Nephron (organoid): ENCODE measurements around the gene PRPF8.
A peak's percentile ranks its signal among the peaks of the same experiment; 100 is the strongest.

Experiments
- H3K27ac Mint-ChIP-seq, 3 experiments: 2 replicates each; pipeline ENCODE4 v1.8.0; 2020; ENCODE audit warnings: mixed read lengths in 3 of 3, mild to moderate bottlenecking in 2 of 3, moderate library complexity in 1 of 3
- H3K27me3 Mint-ChIP-seq: 2 replicates; pipeline ENCODE4 v1.8.0; 2021; ENCODE audit warnings: low read depth, mild to moderate bottlenecking, moderate library complexity, mixed read lengths
- H3K36me3 Mint-ChIP-seq: 2 replicates; pipeline ENCODE4 v1.8.0; 2020; ENCODE audit warnings: low read depth, mixed read lengths
- H3K4me1 Mint-ChIP-seq: 2 replicates; pipeline ENCODE4 v1.8.0; 2020; ENCODE audit warnings: mixed read lengths
- H3K4me3 Mint-ChIP-seq, 3 experiments: 2 replicates each; pipeline ENCODE4 v1.8.0; 2020; ENCODE audit warnings: mild to moderate bottlenecking in 3 of 3, mixed read lengths in 3 of 3, moderate library complexity in 2 of 3
- H3K9me3 Mint-ChIP-seq: 2 replicates; pipeline ENCODE4 v1.8.0; 2020; ENCODE audit warnings: mixed read lengths
- CTCF ChIP-seq, 3 experiments: fragments of 200-600 bp; sonication (generic); IDR thresholded peaks; one replicate each; pipeline ENCODE4 v1.5.0; 2021; ENCODE audit warnings: antibody characterized with exemption in 3 of 3; ENCODE audit not compliant: unreplicated experiment in 3 of 3

Gene PRPF8

DNA sequence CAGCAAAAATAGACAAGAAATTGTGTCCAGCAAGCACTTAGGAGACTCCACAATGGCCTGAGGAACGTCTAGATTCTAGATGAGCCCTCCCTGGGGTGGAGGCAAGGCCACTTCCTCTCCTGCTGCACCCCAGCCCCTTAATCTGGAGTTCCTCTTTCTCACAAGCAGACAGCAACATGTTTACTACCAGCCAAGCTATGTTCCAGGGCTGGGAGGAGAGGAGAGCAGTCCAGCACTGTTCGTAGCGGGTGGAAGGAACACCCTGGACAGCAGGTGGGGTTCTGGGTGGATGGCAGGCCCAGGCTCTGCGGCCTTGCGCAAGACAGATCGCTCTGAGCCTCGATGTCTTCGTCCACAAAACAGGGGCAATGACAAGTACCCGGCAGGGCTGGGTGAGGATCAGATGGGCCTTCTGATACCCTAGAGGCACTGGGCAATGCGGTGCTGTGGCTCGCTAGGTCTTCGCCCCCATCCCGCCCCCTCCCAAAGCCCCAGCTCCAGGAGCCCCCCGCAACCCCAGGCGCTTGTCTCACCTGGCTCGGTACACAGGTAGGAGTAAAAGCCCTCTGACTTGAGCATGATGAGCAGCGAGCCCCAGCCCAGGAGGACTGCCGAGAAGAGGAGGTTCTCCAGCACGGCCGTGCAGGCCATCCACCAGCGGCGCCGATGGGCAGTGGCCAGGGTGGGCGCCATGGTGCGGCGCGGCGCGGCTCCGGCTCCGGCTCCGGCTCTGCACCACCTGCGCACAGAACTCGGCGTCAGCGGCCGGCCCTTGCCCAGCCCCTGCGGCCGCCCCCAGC lies 57.3 kb downstream of the PRPF8 start:
- Mint-ChIP-seq H3K4me1 (peaks cover 21% of the 10 kb centered on the region), H3K36me3 (no peaks in the 10 kb centered on the region), H3K4me3 (peak overlapping the region; percentile 67 to 79 (median 79)), H3K9me3 (no peaks in the 10 kb centered on the region), H3K27me3 (peaks cover 64% of the 10 kb centered on the region), H3K27ac (no peak overlapping the region)
- no peak for TF ChIP-seq CTCF (IDR thresholded peaks at IDR 0.05; ENCODE audit: unreplicated experiment in 3 of 3)

GRCh38 chr17:1626333-1626732 lies 58.3 kb downstream of the PRPF8 start:
- H3K4me1 Mint-ChIP-seq: peaks cover 21% of the 10 kb centered on the region
- H3K4me3 Mint-ChIP-seq: peak overlapping the region; percentile 67 to 79 (median 79)
- H3K36me3 Mint-ChIP-seq: no peaks in the 10 kb centered on the region

GRCh38 chr17:1625581-1625980 lies 59.1 kb downstream of the PRPF8 start:
- Mint-ChIP-seq H3K4me1 (peaks cover 21% of the 10 kb centered on the region), H3K4me3 (peak overlapping the region; percentile 32 to 67 (median 42)), H3K9me3 (no peaks in the 10 kb centered on the region), H3K36me3 (no peaks in the 10 kb centered on the region), H3K27me3 (peaks cover 50% of the 10 kb centered on the region), H3K27ac (peak overlapping the region in 1 of 3 experiments; percentile 41)
- TF ChIP-seq CTCF (IDR thresholded peaks at IDR 0.05; ENCODE audit: unreplicated experiment in 3 of 3): no peak

More at GRCh38 chr17:1626333-1626732, 58.3 kb downstream of the PRPF8 start:
- no peaks in the 10 kb centered on the region for H3K9me3 Mint-ChIP-seq
- peaks cover 54% of the 10 kb centered on the region for H3K27me3 Mint-ChIP-seq
- H3K27ac Mint-ChIP-seq: peak overlapping the region in 2 of 3 experiments; percentile 17 to 41
- no peak for TF ChIP-seq CTCF (IDR thresholded peaks at IDR 0.05; ENCODE audit: unreplicated experiment in 3 of 3)

- Mint-ChIP-seq H3K9me3 (no peaks in the 10 kb centered on the region), H3K4me3 (no peak overlapping the region), H3K36me3 (no peaks in the 10 kb centered on the region), H3K27ac (no peak overlapping the region), H3K4me1 (peaks cover 17% of the 10 kb centered on the region), H3K27me3 (peaks cover 44% of the 10 kb centered on the region)
- no peak for TF ChIP-seq CTCF (IDR thresholded peaks at IDR 0.05; ENCODE audit: unreplicated experiment in 3 of 3)
These were observed 59.6 kb downstream of the PRPF8 start for GRCh38 chr17:1625053-1625452.

GRCh38 chr17:1624650-1625049 lies 60.0 kb downstream of the PRPF8 start:
- no peak overlapping the region for H3K4me3 Mint-ChIP-seq
- no peaks in the 10 kb centered on the region for H3K36me3 Mint-ChIP-seq
- peaks cover 16% of the 10 kb centered on the region for H3K4me1 Mint-ChIP-seq
- H3K9me3 Mint-ChIP-seq: no peaks in the 10 kb centered on the region
- no peak overlapping the region for H3K27ac Mint-ChIP-seq
- TF ChIP-seq CTCF (IDR thresholded peaks at IDR 0.05; ENCODE audit: unreplicated experiment in 3 of 3): no peak
- H3K27me3 Mint-ChIP-seq: peaks cover 43% of the 10 kb centered on the region
